GM19351 (cell line): ENCODE measurements around the gene SYT3.
"Not testable (repeated sequence)": the region's sequence is repeated elsewhere in the genome, so short reads cannot be mapped to it uniquely, and the experiment has no call there.

Experiments used
- ATAC-seq: cut with Tn5 transposase; IDR thresholded peaks from one replicate; pipeline ENCODE4 v1.9.1; 2021; ENCODE audit warnings: mild to moderate bottlenecking, moderate library complexity; ENCODE audit not compliant: unreplicated experiment

SYT3 gene

DNA sequence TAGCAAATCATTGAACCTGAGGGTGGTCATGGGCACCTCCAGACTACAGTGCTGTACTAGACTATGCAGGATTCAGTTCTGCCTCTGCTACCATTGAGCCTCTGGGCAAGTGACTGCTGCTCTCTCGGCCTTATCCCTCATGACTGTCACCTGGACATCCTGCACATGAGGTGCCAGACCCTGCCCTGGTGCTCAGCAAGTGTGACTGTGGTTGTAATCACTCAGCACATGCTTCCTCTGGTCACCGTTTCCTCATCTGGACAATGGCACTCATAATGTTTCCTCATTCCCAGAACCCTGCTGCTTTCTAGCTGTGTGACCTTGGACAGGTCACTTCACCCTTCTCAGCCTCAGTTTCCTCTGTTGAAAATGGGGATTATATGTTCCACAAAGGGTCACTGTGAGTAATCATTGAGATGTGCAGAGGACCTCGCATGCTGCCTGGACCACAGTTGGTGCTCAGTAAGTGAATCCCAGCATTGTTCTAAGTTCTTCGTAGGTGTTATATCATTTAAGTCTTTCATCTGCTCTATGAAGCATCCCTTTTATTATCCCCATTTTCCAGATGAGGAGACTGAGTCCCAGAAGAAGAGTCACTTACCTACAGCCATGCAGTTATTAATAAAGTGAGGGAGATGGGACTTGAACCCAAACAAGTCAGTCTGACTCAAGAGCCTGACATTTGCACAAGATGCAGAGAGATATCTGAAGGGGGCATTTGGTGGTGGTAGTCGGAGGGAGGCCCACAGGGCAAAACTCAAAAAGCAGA is 3.2 kb downstream of the SYT3 start:
- ATAC-seq = no peak

DNA sequence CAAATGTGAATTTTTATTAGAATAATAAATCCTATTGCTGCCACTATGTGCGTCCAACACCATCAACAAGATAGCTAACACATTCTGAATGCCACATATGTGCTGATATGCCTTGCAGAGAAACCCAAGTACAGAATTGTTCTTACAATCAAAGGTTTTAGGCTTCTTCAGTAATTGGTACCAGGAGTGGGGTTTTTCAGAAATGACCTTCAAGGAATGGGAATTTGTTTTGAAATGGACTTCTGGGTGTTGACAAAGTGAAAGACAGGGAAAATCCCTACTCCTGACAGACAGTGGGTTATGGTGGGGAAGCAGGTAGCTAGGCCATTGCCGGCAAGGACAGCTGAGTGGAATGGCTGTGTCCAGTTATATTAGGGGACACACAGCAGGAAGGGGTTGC is 5.7 kb downstream of the SYT3 start:
- ATAC-seq = no peak

DNA sequence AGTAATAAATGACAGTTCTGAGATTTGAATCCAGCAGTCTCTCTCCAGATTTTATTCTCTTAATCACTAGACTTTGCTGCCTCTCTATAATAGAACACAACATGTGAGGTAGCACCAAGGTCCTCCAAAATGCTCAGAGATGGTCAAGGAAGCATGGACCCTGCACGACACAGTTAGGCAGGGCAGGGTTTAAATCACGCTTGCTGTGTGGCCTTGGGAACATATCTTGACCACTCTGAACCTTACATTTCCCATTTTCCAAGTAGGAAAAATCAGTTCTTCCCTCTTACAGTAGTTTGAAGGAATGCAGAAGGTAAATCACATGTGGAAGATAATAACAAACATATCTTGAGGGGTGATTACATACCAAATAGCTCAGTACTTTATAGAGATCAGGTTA is 6.3 kb downstream of the SYT3 start:
- ATAC-seq = no peak

DNA sequence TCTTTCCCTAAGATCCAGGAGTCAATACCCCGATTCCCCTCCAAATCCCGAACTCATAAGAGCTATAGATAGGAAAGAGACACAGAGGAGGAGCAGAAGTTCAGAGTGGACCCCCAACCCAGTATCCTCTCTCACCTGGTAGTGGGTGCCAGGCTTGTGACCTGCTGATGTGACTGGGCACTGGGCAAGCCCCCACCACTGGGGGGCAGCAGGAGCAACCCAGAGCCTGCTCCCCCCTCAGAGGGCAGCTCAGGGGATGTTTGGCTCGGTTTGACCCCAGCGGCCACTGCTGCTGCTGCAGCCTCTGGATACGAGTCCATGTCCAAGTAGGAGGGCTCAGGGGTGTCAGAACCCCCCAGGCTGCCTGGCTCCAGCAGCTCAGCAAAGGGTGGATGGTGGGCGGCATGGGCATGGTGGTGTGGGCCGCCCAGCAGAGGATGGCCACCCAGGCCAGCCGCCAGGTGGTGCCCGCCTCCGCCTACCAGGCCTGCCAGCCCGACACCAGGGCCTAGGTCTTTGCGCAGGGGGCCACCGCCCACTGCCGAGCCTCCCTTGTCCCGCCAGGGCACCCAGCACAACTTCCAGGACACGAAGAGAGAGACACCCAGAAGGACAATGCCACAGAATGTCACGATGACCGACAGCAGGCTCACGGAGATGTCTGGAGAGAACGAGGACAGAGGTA is 7.4 kb downstream of the SYT3 start:
- no peak for ATAC-seq

DNA sequence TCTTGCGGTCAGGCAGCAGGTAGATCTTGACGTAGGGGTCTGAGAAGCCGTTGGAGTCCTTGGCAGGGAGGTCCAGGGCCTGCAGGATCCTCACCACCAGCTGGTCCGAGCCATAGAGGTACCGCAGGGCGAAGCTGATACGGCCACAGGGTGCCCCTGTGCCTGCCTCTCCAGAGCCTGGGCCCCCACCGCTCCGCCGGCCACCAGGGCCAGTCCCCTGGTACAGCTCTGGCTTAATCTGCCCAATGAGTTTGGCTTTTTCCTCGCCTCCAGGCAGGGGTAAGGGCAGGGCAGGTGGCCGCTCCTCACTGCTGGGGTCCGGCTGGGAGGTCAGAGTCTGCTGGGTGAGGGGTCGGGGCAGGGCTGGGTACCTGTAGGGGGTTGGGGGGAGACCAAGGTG is 9.9 kb downstream of the SYT3 start:
- no peak for ATAC-seq

DNA sequence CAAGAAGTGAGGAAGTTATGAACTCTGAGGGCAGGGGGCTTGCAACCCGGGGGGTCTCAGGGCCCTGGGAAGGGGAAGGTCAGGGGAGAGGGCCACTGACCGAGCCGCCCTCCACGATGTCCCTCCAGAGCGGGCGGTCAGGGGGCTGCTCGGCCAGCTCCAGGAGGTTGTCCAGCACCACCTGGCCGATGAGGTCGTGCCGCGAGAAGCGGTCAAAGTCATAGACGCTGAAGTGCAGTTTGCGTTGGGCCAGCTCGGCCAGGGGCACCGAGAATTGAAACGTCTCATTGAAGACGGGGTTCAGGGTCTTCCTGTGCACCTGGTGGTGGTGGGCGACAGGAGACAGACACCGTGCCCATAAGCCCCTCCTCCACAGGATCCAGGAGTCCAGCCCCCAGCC is 10.5 kb downstream of the SYT3 start:
- ATAC-seq = no peak

DNA sequence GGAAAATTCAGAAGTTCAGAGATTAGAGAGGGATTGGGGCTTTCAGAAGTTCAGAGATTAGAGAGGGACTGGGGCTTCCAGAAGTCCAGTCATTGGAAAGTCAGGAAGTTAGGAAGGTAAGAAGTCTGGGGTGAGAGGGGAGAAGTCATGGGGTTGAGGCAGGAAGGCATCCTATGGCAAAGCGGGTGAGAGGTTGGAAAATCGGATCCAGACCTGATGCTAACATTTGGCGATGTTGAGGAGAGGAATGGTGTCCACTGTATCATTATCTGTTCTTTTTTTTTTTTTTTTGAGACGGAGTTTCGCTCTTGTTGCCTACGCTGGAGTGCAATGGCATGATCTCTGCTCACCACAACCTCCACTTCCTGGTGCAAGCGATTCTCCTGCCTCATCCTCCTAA is 11.1 kb downstream of the SYT3 start:
- no peak for ATAC-seq

DNA sequence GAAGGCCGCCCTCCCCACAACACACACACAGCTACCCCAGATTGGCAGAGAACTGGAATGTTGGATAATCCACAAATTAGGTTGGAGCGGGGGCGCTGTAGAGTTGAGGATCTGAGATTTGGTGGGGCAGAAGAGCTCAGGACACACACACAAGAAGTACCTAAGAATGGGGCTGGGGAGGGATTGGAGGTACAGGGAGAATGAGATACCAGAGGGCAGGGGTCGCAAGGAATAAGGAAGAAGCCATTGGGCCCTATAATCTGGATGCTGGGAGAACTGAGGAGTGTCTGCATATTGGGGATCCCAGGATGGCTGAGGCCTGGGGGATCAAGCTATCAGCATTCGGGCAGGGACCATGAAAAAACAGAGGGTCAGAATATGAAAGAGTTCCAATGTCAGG is 11.5 kb downstream of the SYT3 start:
- no peak for ATAC-seq

DNA sequence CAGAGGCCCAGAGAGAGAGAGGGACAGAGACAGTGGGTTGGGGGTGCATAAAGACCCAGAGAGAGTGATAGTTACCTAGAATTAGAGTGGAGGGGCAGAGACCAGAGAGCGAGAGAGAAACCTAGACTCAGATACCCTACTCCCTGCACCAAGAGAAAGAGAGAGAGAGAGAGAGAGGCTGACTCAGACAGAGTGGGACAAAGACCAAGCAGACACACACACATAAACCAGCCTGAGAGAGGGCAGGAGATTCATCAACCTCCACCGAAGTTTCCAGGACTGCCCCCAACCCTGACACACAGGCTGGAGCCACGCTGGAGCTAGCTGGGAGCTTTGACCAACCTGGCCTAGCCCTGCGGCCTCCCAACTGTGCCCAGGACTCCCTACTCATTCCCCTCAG is 12.9 kb downstream of the SYT3 start:
- ATAC-seq = no peak

DNA sequence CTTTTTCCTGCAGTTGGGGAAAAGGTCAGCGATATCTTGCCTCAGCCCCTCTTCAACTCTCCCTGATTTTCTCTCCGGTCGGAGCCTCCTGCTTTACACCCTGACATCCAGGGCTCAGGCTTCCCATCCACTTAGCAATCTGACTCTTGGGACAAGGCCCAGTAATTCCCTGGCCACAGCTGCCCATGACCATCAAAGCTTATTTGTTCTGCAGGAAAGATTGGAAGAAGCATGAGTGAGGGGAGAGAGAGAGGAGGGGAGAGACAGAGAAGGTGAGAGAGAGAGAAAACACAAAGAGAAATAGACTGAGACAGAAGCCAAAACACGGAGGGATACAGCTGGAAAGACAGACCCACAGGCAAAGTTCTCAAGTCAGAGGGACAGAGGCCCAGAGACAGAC is 13.7 kb downstream of the SYT3 start:
- no peak for ATAC-seq

DNA sequence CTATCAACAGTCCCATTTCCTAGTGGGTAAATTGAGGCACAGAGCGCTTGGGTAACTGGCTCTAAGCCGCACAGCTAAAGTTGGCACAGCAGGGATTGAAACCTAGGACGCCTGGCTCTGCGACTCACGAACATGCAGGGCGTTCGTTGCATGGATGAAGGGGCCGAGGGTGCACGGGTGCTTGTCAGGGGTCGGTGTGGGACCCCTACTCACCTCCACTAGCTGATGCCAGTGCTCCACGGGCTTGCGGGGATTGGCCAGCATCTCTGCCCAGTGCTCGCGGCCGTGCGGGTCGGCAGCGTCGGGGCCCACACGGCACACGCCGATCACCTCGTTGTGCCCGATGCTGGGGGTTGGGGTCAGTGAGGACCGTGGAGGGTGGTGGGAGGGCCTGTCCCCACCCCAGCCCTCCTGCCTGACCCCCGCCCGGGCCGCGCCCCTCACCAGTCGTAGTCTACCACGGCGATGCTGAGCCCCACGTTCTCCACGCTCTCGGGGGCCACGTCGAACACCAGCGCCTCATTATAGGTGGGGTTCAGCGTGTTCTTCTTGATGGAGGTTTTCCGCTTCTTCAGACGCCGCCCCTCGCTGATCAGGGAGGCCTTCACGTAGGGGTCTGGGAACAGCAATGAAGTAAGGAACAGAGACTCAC is 14.6 kb downstream of the SYT3 start:
- ATAC-seq = no peak

DNA sequence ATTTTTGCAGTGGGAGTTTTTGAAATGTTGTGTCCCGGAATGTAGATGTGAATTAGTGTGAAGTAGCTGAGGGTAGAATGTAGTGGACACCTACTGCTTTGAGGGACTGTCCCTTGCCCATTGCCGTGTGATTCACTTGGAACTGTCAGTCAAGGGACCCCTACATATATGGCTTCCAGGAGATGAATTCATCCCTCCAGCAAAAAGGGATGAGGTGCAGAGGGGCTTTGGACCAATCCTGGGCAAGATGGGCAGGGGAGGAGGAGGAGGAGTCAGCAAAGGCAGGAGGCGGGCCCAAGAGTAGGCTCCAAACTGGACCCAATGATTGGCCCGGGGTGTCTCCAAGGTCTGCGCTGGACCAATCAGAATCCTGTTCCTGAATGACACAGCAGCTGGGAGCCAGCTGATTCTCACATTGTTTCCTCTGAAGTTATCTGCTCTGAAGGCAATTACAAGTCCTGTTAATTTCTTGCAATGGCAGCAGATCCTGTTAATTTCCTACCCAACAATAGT is 19.2 kb downstream of the SYT3 start:
- not testable (repeated sequence) for ATAC-seq

DNA sequence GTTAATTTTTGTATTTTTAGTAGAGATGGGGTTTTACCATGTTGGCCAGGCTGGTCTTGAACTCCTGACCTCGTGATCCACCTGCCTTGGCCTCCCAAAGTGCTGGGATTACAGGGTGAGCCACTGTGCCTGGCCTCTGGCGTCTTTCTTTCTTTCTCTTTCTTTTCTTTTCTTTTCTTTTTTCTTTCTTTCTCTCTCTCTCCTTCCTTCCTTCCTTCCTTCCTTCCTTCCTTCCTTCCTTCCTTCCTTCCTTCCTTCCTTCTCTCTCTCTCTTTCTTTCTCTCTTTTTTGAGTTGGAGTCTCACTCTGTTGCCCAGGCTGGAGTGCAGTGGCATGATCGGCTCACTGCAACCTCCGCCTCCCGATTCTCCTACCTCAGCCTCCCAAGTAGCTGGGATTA is 20.5 kb downstream of the SYT3 start:
- not testable (repeated sequence) for ATAC-seq

DNA sequence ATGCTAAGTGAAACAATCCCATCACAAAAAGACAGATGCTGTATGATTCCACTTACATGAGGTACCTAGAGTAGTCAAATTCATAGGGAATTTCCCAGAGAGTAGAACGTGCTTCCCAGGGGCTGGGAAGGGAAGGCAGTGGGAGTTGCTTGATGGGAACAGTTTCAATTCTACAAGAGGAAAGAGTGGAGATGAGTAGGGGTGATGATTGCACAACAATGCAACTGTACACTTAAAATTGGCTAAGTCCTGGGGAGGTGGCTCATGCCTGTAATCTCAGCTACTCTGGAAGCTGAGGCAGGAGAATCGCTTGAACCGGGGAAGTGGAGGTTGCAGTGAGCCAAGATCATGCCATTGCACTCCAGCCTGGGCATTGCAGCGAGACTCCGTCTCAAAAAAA is 21.3 kb downstream of the SYT3 start:
- not testable (repeated sequence) for ATAC-seq

DNA sequence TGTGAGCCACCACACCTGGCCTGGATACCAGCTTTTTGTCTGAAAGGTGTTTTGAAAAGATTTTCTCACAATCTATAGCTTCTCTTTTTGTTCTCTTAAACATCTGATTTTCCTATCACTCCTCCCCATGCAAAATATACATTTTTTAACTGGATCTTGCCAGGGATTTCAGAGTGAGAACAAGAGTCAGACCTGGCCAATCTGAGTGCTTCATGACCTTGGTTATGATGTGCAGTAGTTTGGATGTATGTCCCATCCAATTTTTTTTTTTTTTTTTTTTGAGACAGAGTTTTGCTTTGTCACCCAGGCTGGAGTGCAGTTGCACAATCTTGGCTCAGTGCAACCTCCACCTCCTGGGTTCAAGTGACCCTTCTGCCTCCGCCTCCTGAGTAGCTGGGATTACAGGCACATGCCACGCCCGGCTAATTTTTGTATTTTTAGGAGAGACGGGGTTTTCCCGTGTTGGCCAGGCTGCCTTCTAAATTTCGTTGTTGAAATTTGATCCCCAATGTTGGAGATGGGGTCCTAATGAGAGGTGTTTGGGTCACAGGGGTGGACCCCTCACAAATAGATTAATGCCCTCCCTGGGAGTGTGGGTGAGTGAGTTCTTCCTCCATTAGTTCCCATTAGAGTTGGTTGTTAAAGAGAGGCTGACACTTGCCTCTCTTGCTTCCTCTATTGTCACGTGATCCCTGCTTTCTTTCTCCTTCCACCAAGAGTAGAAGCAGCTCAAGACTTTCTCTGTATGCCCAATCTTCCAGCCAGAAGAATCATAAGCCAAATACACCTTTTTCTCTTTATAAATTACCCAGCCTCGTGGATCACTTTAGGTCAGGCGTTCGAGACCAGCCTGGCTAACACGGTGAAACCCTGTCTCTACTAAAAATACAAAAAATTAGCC is 26.9 kb downstream of the SYT3 start:
- not testable (repeated sequence) for ATAC-seq

DNA sequence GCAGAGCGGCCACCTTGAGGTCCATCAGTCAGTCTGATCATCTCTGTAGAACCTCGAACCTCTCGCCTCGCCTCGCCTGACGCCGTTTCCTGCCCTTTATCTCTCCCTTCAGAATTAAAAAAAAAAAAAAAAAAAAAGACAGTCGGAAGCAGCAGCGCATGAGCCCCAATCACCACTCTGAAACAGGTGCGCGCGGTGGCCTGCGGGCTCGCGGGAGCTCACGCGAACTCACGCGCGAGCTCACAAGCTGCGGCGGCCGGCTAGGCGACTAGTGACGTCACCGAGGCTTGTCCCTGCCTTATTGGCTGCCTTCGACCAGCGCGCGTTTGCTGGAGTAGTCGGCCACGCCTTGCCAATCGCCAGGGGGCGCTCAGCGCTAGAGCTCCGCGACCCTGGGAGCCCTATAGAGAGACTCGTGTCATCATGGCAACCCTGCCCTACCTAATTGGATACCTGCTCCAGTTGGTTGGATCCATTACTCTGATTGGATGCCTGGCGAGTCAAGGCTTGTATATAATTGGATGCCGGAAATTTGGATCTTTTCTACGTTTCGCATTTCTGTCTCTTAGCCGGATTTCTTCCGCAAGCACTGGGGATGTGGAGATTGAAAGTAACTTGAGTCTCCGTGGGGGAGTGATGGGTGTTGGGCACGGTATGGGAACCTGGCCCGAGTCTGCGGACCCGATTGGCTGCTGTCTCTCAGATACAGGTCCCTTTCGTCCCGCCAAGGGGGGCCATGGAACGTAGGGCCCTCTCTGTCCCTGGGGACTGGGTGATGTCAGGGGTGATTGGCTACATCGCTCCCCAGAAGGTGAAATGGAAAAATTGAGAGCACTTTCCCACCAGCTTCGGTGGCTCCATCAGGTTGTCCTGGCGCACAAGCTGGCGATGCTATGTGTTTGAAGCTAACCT is 31.6 kb downstream of the SYT3 start:
- ATAC-seq = no peak

DNA sequence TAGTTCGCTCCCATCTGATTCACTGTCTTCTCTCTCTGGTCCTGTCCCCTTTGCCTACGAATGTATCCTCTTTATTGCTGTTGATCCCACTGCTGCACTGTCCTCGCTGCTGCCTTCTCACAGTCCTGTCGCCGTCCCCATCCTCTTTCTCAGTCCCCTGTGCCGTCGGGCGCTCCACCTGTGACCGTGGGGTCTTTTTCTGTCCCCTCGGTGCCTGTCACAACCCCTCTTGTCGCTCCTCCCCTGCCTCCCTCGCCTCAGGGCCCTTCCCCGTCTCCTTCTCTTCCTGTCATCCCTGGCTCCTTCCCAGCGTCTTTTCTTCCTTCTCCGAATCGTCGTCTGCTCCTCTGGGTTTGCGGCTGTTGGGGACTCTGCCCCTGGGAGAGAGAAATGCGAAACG is 32.3 kb downstream of the SYT3 start:
- ATAC-seq = no peak

DNA sequence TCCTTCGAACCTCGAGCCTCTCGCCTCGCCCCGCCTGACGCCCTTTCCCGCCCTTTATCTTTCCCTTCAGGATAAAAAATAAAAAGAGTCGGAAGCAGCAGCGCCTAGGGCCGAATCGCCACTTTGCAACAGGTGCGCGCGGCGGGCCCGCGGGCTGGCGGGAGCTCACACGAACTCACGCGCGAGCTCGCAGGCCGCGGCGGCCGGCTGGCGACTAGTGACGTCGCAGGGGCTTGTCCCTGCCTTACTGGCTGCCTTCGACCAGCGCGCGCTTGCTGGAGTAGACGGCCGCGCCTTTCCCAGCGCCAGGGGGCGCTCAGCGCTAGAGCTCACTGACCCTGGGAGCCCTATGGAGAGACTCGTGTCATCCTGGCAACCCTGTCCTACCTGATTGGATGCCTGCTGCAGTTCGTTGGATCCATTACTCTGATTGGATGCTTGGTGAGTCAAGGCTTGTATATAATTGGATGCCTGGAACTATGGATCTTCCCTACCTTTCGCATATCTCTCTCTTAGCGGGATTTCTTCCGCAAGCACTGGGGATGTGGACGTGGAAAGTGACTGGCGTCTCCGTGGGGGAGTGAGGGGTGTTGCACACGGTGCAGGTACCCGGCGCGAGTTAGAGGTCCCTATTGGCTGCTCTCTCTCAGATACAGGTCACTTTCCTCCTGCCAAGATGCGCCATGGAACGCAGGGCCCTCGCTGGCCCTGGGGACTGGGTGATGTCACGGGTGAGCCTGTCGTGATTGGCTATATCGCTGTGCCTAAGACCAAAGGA is 33.4 kb downstream of the SYT3 start:
- not testable (repeated sequence) for ATAC-seq
